ENCODE measurements around the gene PCNX1.
"Not testable (repeated sequence)": the region's sequence is repeated elsewhere in the genome, so short reads cannot be mapped to it uniquely, and the experiment has no call there.

PCNX1 gene

GRCh38 chr14:70858641-70859040 is 48.6 kb upstream of the PCNX1 start:
- no peak for TF ChIP-seq ZNF423 (tag by site-specific recombination; IDR thresholded peaks at IDR 0.05)
- no peak for TF ChIP-seq ZFHX2 (tag by site-specific recombination; conservative IDR thresholded peaks at IDR 0.05)
- TF ChIP-seq ZNF394 (tag by site-specific recombination; IDR thresholded peaks at IDR 0.05; ENCODE audit: borderline replicate concordance): no peak
- no peak for TF ChIP-seq GLI2 (tag by site-specific recombination; IDR thresholded peaks at IDR 0.05; ENCODE audit: borderline replicate concordance, low read depth)
- no peak for TF ChIP-seq ZNF112 (tag by site-specific recombination; IDR thresholded peaks at IDR 0.05)
- no peak for TF ChIP-seq ZNF837 (tag by site-specific recombination; IDR thresholded peaks at IDR 0.05)
- no peak for TF ChIP-seq ZNF660 (tag by site-specific recombination; IDR thresholded peaks at IDR 0.05)
- no peak for TF ChIP-seq ZNF623 (tag by site-specific recombination; IDR thresholded peaks at IDR 0.05)
- Histone ChIP-seq H3K9me3 (ENCODE audit: control insufficient read depth, insufficient read depth, low read depth, low read length) (no peaks in the 10 kb centered on the region), H3K36me3 (ENCODE audit: control insufficient read depth in 2 of 2, insufficient read depth in 1 of 2, low read length in 2 of 2) (no peaks in the 10 kb centered on the region), H3K27ac (ENCODE audit: extremely low read depth, low read depth, low read length) (no peak overlapping the region), H3K4me3 (ENCODE audit: low read depth, low read length) (no peak overlapping the region), H3K4me1 (ENCODE audit: control insufficient read depth, insufficient read depth, low read length) (no peaks in the 10 kb centered on the region)
- ChIA-PET POLR2A (no interaction called here), CTCF (no interaction called here)

GRCh38 chr14:70866992-70867391 is 40.3 kb upstream of the PCNX1 start:
- POLR2A ChIA-PET; H3K4me1 ChIP-seq (ENCODE audit: control insufficient read depth, insufficient read depth, low read length); H3K4me3 ChIP-seq (ENCODE audit: low read depth, low read length); H3K9me3 ChIP-seq (ENCODE audit: control insufficient read depth, insufficient read depth, low read depth, low read length); H3K27ac ChIP-seq (ENCODE audit: extremely low read depth, low read depth, low read length); CTCF ChIA-PET; H3K36me3 ChIP-seq (ENCODE audit: control insufficient read depth in 2 of 2, insufficient read depth in 1 of 2, low read length in 2 of 2): not testable (repeated sequence)
- peak; percentile 90 for TF ChIP-seq SETDB1 (IDR thresholded peaks at IDR 0.05; ENCODE audit: insufficient read length, low read length)

GRCh38 chr14:70871001-70871400 is 36.3 kb upstream of the PCNX1 start:
- POLR2A ChIA-PET: no interaction called here
- Histone ChIP-seq H3K9me3 (ENCODE audit: control insufficient read depth, insufficient read depth, low read depth, low read length) (no peaks in the 10 kb centered on the region; the same call in 1 of the 2 replicates), H3K4me1 (ENCODE audit: control insufficient read depth, insufficient read depth, low read length) (no peaks in the 10 kb centered on the region), H3K36me3 (ENCODE audit: control insufficient read depth in 2 of 2, insufficient read depth in 1 of 2, low read length in 2 of 2) (no peaks in the 10 kb centered on the region), H3K4me3 (ENCODE audit: low read depth, low read length) (no peak overlapping the region), H3K27ac (ENCODE audit: extremely low read depth, low read depth, low read length) (no peak overlapping the region)
- TF ChIP-seq TRIM28 (IDR thresholded peaks at IDR 0.05; ENCODE audit: borderline replicate concordance, low read length) (0 out of 2 replicates have a peak, but pooled peaks have one; percentile 46), ZNF324 (tag by site-specific recombination; IDR thresholded peaks at IDR 0.05) (no peak)
- CTCF ChIA-PET: interaction anchor here (0.7 kb wide), 1 partner anchor 1653 kb away, joined by 3 read pairs; no protein-coding TSS in a partner anchor

GRCh38 chr14:70871863-70872677 is 35.2 kb upstream of the PCNX1 start:
- no peaks in the 10 kb centered on the region; the same call in 1 of the 2 replicates for H3K9me3 ChIP-seq (ENCODE audit: control insufficient read depth, insufficient read depth, low read depth, low read length)
- no peak for TF ChIP-seq REPIN1 (tag by site-specific recombination; IDR thresholded peaks at IDR 0.05; ENCODE audit: low read depth)
- TF ChIP-seq SETDB1 (IDR thresholded peaks at IDR 0.05; ENCODE audit: insufficient read length, low read length): peak; percentile 32
- no peak for TF ChIP-seq ZNF148 (tag by site-specific recombination; IDR thresholded peaks at IDR 0.05; ENCODE audit: borderline replicate concordance)
- no peak for TF ChIP-seq TRIM28 (IDR thresholded peaks at IDR 0.05; ENCODE audit: borderline replicate concordance, low read length)
- no peak for TF ChIP-seq ZNF366 (tag by site-specific recombination; conservative IDR thresholded peaks at IDR 0.05)
- 0 out of 2 replicates have a peak, but pooled peaks have one; percentile 11 for TF ChIP-seq ZNF585B (tag by site-specific recombination; IDR thresholded peaks at IDR 0.05)
- H3K4me3 ChIP-seq (ENCODE audit: low read depth, low read length): no peak overlapping the region
- H3K4me1 ChIP-seq (ENCODE audit: control insufficient read depth, insufficient read depth, low read length): no peaks in the 10 kb centered on the region
- H3K36me3 ChIP-seq (ENCODE audit: control insufficient read depth in 2 of 2, insufficient read depth in 1 of 2, low read length in 2 of 2): no peaks in the 10 kb centered on the region
- ChIA-PET POLR2A (no interaction called here), CTCF (interaction anchor here (0.7 kb wide), 1 partner anchor 328 kb away, joined by 3 read pairs; no protein-coding TSS in a partner anchor)
- H3K27ac ChIP-seq (ENCODE audit: extremely low read depth, low read depth, low read length): no peak overlapping the region

Measured in HEK293 (cell line).